PFSK-1 (cell line): Measurements from ENCODE around the gene OPN1MW.
"Not testable (repeated sequence)": the region's sequence is repeated elsewhere in the genome, so short reads cannot be mapped to it uniquely, and the experiment has no call there.

Source experiments
- FOXP2 ChIP-seq: optimal IDR thresholded peaks from 2 replicates; pipeline ENCODE3; 2011; ENCODE audit warnings: borderline replicate concordance, control low read depth, inconsistent platforms; ENCODE audit not compliant: insufficient read depth; ENCODE audit errors: extremely low read length, extremely low read depth
- POLR2AphosphoS5 ChIP-seq: IDR thresholded peaks from 2 replicates; pipeline ENCODE4 v1.6.1; 2012; ENCODE audit warnings: low read depth, mild to moderate bottlenecking, control low read depth, low read length, moderate library complexity
- SIN3A ChIP-seq: IDR thresholded peaks from 2 replicates; pipeline ENCODE4 v1.6.1; 2012; ENCODE audit warnings: mild to moderate bottlenecking, low read length, moderate library complexity, borderline replicate concordance; ENCODE audit not compliant: insufficient read depth
- TAF1 ChIP-seq: IDR thresholded peaks from 2 replicates; pipeline ENCODE4 v1.6.1; 2012; ENCODE audit warnings: low read length, control low read depth, borderline replicate concordance; ENCODE audit not compliant: insufficient read depth
- TF ChIP-seq, protein P1 (sequence below), 2 experiments: IDR thresholded peaks; 2 replicates each; pipeline versions ENCODE4 v1.6.1 to v1.8.0; 2011 to 2012; ENCODE audit warnings: low read depth in 2 of 2, low read length in 2 of 2, control low read depth in 1 of 2, inconsistent platforms in 1 of 2, mild to moderate bottlenecking in 1 of 2, moderate library complexity in 1 of 2; ENCODE audit not compliant: insufficient read depth in 1 of 2

OPN1MW gene

DNA sequence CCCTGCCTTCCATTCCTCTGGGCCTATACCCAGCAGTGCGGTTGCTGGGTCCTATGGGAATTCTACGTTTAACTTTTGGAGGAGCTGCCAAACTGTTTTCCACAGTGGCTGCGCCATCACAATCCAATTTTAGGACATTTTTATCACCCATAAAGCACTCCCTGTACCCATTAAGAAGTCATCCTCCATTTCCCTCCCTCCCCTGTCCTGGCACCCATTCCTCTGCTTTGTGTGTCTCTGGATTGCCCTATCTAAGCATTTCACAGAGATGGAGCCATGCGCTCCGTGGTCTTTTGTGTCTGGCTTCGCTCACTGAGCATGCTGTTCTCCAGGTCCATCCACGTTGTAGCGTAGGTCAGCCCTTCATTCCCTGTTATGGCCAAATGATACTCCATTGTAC is 40.0 kb upstream of the OPN1MW start:
- TF ChIP-seq FOXP2 (no peak), POLR2AphosphoS5 (no peak), TAF1 (no peak), SIN3A (no peak)
- TF ChIP-seq, protein P1, sequence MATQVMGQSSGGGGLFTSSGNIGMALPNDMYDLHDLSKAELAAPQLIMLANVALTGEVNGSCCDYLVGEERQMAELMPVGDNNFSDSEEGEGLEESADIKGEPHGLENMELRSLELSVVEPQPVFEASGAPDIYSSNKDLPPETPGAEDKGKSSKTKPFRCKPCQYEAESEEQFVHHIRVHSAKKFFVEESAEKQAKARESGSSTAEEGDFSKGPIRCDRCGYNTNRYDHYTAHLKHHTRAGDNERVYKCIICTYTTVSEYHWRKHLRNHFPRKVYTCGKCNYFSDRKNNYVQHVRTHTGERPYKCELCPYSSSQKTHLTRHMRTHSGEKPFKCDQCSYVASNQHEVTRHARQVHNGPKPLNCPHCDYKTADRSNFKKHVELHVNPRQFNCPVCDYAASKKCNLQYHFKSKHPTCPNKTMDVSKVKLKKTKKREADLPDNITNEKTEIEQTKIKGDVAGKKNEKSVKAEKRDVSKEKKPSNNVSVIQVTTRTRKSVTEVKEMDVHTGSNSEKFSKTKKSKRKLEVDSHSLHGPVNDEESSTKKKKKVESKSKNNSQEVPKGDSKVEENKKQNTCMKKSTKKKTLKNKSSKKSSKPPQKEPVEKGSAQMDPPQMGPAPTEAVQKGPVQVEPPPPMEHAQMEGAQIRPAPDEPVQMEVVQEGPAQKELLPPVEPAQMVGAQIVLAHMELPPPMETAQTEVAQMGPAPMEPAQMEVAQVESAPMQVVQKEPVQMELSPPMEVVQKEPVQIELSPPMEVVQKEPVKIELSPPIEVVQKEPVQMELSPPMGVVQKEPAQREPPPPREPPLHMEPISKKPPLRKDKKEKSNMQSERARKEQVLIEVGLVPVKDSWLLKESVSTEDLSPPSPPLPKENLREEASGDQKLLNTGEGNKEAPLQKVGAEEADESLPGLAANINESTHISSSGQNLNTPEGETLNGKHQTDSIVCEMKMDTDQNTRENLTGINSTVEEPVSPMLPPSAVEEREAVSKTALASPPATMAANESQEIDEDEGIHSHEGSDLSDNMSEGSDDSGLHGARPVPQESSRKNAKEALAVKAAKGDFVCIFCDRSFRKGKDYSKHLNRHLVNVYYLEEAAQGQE (IDR thresholded peaks at IDR 0.05; ENCODE audit: insufficient read depth in 1 of 2, low read depth in 2 of 2, low read length in 2 of 2) = no peak

DNA sequence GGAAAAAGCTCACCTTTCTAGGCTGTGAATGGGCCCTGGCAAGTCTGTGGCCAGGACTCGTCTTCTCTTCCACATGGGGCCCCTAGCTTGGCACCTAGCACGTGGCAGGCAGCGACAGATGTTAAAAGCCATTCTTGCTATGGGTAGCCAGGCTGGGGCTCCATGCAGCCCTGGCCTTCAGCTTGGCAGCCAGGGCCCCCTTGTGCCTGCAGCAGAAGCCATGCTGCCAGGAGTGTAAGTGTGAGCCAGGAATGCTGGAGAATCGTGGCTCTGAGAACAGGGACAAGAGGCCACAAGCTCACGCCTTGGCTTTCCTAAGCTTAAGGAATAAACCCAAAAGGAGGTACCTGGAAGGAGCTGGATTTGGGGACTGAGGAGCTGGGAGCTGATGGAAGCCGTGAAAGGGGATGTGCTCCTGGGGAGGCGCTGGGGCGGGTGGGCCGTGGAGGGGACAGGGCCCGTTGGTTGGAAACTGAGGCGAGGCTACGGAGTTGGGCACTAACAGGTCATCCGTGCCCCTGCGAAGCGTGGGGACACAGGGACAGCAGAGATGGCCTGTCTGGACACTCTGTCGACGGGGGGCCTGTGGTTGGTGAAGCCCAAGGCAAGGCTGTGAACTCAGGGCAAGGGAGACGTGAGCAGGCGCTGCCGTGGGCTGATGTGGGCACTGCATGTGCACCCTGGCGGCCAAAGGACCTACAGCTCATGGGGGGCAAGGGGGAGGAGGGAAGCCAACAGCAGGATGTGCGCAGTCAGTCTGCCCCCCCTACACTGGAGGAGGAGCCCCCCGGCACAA is 39.2 kb upstream of the OPN1MW start:
- TF ChIP-seq, protein P1 (IDR thresholded peaks at IDR 0.05; ENCODE audit: insufficient read depth in 1 of 2, low read depth in 2 of 2, low read length in 2 of 2) = no peak
- TF ChIP-seq TAF1 = no peak

DNA sequence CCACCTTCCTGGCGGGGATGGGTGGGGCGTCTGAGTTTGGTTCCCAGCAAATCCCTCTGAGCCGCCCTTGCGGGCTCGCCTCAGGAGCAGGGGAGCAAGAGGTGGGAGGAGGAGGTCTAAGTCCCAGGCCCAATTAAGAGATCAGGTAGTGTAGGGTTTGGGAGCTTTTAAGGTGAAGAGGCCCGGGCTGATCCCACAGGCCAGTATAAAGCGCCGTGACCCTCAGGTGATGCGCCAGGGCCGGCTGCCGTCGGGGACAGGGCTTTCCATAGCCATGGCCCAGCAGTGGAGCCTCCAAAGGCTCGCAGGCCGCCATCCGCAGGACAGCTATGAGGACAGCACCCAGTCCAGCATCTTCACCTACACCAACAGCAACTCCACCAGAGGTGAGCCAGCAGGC is 38.4 kb upstream of the OPN1MW start, which contains the start of gene OPN1LW:
Gene OPN1LW (plus strand): TSS at position 234 of the 400 bp plus-strand sequence. CDS start 41 bp downstream, at position 275.
- TF ChIP-seq, protein P1 (IDR thresholded peaks at IDR 0.05; ENCODE audit: insufficient read depth in 1 of 2, low read depth in 2 of 2, low read length in 2 of 2) = not testable (repeated sequence)
- TF ChIP-seq TAF1, POLR2AphosphoS5: not testable (repeated sequence)

DNA sequence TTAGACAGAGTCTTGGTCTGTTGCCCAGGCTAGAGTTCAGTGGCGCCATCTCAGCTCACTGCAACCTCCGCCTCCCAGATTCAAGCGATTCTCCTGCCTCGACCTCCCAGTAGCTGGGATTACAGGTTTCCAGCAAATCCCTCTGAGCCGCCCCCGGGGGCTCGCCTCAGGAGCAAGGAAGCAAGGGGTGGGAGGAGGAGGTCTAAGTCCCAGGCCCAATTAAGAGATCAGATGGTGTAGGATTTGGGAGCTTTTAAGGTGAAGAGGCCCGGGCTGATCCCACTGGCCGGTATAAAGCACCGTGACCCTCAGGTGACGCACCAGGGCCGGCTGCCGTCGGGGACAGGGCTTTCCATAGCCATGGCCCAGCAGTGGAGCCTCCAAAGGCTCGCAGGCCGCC is 37.1 kb downstream of the OPN1MW start, which contains the start of gene OPN1MW2:
Gene OPN1MW2 (plus strand): TSS at position 301 of the 400 bp plus-strand sequence. CDS start 60 bp downstream, at position 361.
- TF ChIP-seq, protein P1 (IDR thresholded peaks at IDR 0.05; ENCODE audit: insufficient read depth in 1 of 2, low read depth in 2 of 2, low read length in 2 of 2) = not testable (repeated sequence)
- TF ChIP-seq FOXP2, TAF1: not testable (repeated sequence)
